ENCODE results near the gene ATP9B.

The ATP9B gene

GRCh38 chr18:79248495-79249060 lies 179.4 kb downstream of the ATP9B start:
- no peak for ATAC-seq

GRCh38 chr18:79250301-79250981 lies 181.2 kb downstream of the ATP9B start:
- ATAC-seq = no peak
- TF ChIP-seq SNAI2 (CRISPR knock-in tag; IDR thresholded peaks at IDR 0.05) (0 out of 2 replicates have a peak, but pooled peaks have one; percentile 46), CREB5 (CRISPR knock-in tag; IDR thresholded peaks at IDR 0.05; ENCODE audit: low read depth) (peak; percentile 77), CSRNP3 (CRISPR knock-in tag; IDR thresholded peaks at IDR 0.05) (0 out of 2 replicates have a peak, but pooled peaks have one; percentile 42), TSHZ2 (CRISPR knock-in tag; IDR thresholded peaks at IDR 0.05) (no peak), ARNTL (CRISPR knock-in tag; IDR thresholded peaks at IDR 0.05; ENCODE audit: borderline replicate concordance, low read depth) (no peak), ISL1 (CRISPR knock-in tag; IDR thresholded peaks at IDR 0.05) (peak; percentile 96), TCF4 (CRISPR knock-in tag; IDR thresholded peaks at IDR 0.05; ENCODE audit: borderline replicate concordance) (0 out of 2 replicates have a peak, but pooled peaks have one; percentile 36)

More at GRCh38 chr18:79248495-79249060, 179.4 kb downstream of the ATP9B start:
- TF ChIP-seq TCF4 (CRISPR knock-in tag; IDR thresholded peaks at IDR 0.05; ENCODE audit: borderline replicate concordance) (no peak), ZNF70 (CRISPR knock-in tag; IDR thresholded peaks at IDR 0.05) (no peak), ARNTL (CRISPR knock-in tag; IDR thresholded peaks at IDR 0.05; ENCODE audit: borderline replicate concordance, low read depth) (no peak), RARB (CRISPR knock-in tag; IDR thresholded peaks at IDR 0.05) (no peak), CSRNP3 (CRISPR knock-in tag; IDR thresholded peaks at IDR 0.05) (no peak), ESRRG (CRISPR knock-in tag; IDR thresholded peaks at IDR 0.05) (no peak), ISL1 (CRISPR knock-in tag; IDR thresholded peaks at IDR 0.05) (no peak), TOX (CRISPR knock-in tag; IDR thresholded peaks at IDR 0.05; ENCODE audit: borderline replicate concordance) (no peak), ZFP3 (CRISPR knock-in tag; IDR thresholded peaks at IDR 0.05) (no peak), TSHZ2 (CRISPR knock-in tag; IDR thresholded peaks at IDR 0.05) (no peak), ZC3H10 (CRISPR knock-in tag; IDR thresholded peaks at IDR 0.05) (no peak), SNAI2 (CRISPR knock-in tag; IDR thresholded peaks at IDR 0.05) (no peak), PPARA (CRISPR knock-in tag; IDR thresholded peaks at IDR 0.05; ENCODE audit: borderline replicate concordance) (no peak), GLIS3 (CRISPR knock-in tag; IDR thresholded peaks at IDR 0.05) (no peak), ZNF565 (CRISPR knock-in tag; conservative IDR thresholded peaks at IDR 0.05; ENCODE audit: low read depth) (no peak), CSDC2 (CRISPR knock-in tag; IDR thresholded peaks at IDR 0.05) (no peak), ZNF8 (CRISPR knock-in tag; IDR thresholded peaks at IDR 0.05) (no peak), POU6F1 (CRISPR knock-in tag; IDR thresholded peaks at IDR 0.05; ENCODE audit: borderline replicate concordance, low read depth) (no peak), OSR1 (CRISPR knock-in tag; IDR thresholded peaks at IDR 0.05) (no peak)
